HUDEP-2 (cell line): ENCODE data around the gene LRRC56.

Source experiments
- DNase-seq, 76 experiments: peaks; one replicate each; lab custom pipeline; 2025; ENCODE audit not compliant: unreplicated experiment in 76 of 76; lab: John Stamatoyannopoulos, UW

Gene LRRC56, protein sequence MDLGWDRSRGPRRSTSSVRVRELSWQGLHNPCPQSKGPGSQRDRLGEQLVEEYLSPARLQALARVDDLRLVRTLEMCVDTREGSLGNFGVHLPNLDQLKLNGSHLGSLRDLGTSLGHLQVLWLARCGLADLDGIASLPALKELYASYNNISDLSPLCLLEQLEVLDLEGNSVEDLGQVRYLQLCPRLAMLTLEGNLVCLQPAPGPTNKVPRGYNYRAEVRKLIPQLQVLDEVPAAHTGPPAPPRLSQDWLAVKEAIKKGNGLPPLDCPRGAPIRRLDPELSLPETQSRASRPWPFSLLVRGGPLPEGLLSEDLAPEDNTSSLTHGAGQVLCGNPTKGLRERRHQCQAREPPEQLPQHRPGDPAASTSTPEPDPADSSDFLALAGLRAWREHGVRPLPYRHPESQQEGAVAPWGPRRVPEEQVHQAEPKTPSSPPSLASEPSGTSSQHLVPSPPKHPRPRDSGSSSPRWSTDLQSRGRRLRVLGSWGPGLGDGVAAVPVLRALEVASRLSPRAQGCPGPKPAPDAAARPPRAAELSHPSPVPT

DNA sequence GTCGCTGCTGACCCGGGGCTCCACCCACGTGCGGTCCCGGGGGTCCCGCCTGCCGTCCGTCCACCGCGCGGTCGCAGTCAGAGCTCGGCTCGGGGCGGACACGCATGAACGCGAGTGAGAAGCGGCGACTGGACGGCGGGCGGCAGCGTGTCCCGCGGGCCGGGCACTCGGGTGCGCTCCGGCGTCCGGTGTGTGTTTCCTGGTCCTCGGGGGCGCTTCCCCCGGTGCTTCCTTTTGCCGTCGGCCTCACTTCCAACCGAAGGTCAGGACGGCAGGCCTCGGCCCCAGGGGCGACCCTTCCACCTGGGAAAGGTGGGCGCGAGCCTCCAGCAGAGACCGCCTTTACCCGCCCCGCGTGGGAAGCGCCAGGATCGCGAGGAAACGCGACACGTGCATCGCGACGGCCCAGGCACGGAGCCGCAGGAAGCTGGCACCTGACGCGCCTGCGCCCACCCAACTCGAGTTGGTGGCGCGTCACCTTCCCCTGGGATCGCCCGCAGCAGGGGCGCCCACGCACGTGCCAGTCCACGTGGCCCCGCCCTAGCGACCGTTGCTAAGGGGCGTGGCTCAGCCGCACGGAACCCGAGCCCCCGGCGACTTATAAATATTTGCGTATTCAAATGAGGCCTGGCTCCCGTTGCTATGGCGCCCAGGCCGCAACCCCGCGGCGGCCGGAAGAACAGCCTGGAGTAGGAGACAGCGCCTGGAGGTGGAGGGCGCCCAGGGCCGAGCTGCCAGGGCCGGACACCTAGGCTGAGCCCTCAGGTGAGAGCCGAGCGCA, at the start of gene LRRC56:
LRRC56 (plus strand) TSS at position 687 of the 781 bp plus-strand sequence. CDS start 3,158 bp downstream, outside the sequence.
- peak in 74 of 76 experiments; percentile 33 to 95 (median 84) for DNase-seq

DNA sequence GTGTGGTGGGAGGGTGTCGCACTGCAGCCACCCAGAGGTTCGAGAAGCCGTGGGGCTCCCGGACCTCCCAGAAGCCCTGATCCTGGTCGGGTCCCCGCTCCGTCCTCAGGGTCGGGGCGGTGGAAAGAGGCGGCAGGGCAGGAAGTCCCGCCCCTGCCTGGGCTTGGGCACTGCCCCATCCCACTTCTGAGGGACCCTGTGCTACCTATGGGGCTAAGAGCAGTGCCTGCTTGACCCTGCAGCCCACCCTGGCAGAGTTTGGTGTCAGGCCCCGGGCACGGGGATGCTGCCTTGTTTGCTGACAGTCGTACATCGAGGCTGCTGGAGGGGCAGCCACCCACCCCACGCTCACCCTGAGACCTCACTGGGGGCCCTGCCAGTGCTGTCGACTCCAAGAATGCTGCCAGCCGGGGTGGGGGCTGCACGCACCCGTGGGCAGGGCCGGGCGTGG, 49.7 kb upstream of the LRRC56 start:
- no peak for DNase-seq

DNA sequence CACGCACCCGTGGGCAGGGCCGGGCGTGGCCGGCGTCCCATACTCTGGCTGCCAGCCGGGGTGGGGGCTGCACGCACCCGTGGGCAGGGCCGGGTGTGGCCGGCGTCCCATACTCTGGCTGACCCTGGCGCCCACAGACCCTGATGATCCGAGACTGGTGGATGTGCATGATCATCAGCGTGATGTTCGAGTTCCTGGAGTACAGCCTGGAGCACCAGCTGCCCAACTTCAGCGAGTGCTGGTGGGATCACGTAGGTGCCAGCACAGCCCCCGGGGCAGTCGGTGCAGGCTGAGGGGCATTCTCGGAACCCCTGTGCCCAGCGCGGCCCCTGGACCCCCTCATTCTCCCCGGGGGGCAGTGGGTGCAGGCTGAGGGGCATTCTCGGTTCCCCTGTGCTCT, 49.3 kb upstream of the LRRC56 start:
- DNase-seq = peak in 5 of 76 experiments; percentile 7 to 25 (median 21)

GRCh38 chr11:488579-488978, 48.7 kb upstream of the LRRC56 start:
- DNase-seq = no peak

DNA sequence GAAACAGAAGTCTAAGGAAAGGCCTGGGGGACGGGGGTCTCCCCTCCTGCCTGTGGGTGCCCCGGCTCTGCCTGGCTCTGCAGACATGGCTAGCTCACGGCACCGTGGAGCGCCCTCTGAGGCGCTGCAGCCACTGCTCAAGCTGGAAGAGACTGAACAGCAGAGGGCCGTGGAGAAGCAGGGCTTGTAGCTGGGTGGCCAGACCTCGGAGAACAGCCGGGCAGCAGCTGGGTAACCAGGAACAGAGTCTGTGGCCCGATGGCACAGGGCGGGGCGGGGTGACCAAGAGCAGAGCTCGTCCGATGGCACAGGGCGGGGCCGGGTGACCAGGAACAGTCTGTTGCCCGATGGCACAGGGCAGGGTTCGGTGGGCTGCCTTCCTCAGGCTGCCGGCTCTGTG, 48.3 kb upstream of the LRRC56 start:
- no peak for DNase-seq

GRCh38 chr11:489610-490185, 47.6 kb upstream of the LRRC56 start:
- no peak for DNase-seq

- no peak for DNase-seq
Observed at GRCh38 chr11:490186-490929, 47.0 kb upstream of the LRRC56 start.

GRCh38 chr11:490930-491260, 46.4 kb upstream of the LRRC56 start:
- DNase-seq = no peak

- no peak for DNase-seq
Observed at GRCh38 chr11:491358-491757, 46.0 kb upstream of the LRRC56 start.

DNA sequence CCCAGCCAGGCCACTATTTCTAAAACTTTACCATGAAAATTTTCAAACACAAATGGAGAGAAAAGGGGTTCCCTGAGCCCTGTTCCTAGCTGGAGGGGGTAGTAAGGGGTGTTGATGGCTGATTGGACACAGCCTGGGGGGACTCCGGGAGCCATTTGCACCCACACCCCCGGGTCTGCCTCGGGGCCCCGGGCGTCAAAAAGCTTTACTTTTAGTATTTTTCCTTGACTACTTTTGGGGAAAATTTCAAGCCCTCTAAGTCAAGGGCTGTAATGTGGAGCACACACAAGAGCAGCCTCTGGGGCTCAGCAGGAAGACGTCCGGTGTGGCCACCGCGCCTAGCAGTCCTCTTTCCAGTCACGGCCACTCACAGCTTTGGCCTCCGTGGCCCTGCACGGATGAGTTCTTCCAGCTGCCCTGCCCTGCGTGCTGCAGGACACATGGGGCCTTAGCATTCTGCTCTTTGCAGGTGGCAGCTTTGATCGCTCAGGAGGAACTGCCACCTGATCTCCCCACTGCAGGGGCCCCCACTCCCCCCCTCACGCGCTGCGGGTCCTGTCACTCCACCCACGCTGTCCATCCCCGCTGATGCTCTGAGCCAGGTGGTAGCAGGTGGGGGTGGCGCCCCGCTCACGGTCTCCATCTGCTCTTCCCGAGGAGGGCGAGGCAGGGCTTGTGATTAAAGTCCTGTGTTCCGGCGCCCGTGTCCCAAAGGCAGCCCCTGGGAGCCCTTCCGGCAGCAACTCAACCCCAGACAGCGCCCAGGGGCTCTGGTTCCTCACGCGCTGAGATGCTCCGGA, 44.7 kb upstream of the LRRC56 start:
- DNase-seq = no peak

DNA sequence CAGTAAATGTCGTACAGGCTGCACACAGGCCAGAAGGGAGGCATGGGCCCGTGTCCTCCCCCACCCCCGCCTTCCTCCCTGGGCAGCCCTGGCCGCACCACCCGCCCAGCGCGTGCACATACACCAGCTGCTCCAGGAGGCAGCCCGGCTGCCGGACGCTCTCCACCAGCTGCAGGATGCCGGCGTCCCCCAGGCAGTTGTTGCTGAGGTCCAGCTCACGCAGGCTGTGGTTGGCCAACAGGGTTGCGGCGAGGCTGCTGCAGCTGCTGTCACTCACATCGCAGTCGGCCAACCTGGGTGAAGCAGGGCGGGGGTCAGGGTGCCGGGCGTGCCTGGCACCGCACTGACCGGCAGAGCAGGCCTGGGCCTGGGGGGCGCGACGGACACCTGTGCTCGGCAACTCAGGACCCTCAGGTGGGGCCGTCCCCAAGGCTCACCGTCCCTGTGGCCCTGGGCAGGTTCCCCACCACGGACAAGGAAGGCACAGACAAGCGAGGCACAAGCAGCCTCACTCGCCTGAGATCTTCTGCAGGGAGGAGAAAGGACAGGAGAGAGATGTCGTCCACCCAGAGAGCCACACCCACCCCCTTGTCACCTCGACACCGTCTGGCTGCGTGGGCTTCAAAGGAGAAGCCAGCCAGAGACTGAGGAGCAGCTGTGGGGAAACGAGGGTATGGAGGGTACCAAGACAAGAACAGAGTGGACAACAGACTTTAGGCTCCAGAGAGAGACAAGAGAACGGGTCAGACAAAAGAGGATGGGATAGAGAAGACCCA, 42.4 kb upstream of the LRRC56 start:
- DNase-seq = no peak

DNA sequence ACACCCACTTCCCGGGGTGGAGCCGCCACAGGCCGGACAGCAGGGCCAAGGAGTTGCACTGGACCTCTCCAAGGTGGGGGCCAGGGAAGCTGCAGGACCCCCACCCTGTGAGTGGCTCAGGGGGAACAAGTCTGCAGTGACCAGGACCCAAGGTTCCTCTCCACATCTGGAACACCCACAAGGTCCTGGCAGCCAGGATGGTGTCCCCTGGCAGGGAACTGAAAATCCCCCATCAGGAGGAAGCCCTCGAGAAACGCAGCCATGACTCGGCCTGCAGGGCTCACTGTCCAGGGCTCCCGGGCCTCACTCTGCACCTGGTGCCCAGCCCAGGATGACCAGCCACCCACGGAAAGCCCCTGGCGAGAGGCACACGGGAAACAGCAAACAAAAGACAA, 41.8 kb upstream of the LRRC56 start:
- DNase-seq = no peak

- no peak for DNase-seq
Observed at GRCh38 chr11:496834-497564, 40.3 kb upstream of the LRRC56 start.

- peak in 33 of 76 experiments; percentile 10 to 65 (median 38) for DNase-seq
Observed at GRCh38 chr11:497565-498296, 39.6 kb upstream of the LRRC56 start.

DNA sequence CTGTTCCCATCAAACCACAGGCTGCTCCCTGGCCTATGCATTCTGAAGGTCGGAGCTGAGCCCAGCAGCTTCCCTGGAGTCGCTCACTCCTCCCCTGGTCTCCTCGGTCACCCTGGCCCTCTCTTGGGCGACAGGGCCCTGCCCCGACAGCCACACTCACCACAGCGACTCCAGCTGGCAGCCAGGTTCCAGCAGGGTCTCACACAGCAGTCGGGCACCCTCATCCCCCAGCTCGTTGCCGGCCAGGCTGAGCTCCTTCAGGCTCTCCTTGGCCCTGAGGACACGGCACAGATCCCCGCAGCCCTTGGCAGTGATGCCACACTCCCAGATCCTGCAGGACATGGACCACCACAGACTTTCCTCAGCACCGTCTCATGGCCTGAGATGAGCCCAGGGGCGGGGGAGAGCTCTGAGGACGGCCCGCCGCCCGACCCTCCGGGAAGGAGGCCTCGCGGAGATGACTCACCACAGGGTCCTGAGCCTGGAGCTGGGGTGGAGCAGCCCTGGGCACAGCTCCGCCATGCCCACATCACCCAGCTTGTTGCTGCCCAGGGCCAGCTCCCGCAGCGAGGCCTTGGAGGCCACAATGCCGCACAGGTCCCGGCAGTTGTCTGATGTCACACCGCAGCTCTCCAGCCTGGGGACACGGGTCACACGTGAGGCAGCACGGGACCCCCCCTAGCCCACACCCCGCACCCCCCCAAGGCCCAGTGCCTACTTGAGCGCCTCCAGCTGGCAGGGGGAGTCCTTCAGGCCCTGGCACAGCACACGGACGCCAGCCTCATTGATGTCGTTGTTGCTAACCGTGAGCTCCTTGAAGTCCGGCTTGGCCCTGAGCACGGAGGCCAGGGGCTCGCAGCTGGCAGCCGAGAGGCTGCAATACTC, 38.8 kb upstream of the LRRC56 start:
- DNase-seq = no peak

GRCh38 chr11:499201-500076, 37.9 kb upstream of the LRRC56 start:
- no peak for DNase-seq
